ENCODE measurements around the gene ANKRD18B.
"Not testable (repeated sequence)": the region's sequence is repeated elsewhere in the genome, so short reads cannot be mapped to it uniquely, and the experiment has no call there.

Gene ANKRD18B

GRCh38 chr9:33535541-33535940, 11.5 kb downstream of the ANKRD18B start:
- DNase-seq, result no peak

GRCh38 chr9:33543463-33543862, 19.4 kb downstream of the ANKRD18B start:
- not testable (repeated sequence) for DNase-seq

DNA sequence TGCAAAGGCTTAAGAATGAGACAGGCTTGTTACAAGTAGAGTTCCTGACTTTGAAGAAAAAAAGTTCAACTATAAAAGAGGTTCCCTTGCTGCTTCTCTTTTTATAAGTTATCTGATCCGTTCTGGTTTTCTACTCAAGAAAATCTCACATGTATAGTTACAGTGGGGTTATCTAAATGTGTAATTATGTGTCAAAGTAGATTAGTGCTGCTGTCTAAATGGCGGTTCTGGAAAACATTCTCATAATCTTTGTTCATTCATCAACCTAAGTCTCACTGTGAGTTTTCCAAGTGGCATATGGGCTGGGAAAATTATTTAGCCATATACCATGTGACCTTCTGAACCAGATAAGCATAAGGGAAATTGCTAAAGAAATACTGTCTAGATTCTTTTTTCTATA, 21.7 kb downstream of the ANKRD18B start:
- not testable (repeated sequence) for DNase-seq

- DNase-seq, result not testable (repeated sequence)
Measured at GRCh38 chr9:33548816-33549215, 24.8 kb downstream of the ANKRD18B start.

DNA sequence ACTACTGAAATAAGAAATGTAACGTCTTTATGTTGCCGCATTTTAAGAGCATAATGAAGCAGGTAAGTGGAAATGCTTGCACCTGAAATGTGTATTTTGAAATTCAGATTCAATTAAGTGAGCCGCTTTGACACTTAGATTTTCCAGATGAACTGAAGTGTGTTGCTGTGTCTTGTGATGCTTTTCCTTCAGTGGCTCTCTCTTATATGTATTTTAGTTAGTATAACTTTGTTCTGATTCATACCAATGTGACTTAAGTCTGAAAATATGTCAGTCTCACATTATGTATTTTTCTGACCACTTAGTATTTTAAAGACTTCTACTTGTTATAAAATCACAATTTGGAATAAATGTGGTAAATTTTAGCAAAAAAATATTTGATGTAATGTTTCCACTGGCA, 25.4 kb downstream of the ANKRD18B start:
- DNase-seq, result not testable (repeated sequence)

DNA sequence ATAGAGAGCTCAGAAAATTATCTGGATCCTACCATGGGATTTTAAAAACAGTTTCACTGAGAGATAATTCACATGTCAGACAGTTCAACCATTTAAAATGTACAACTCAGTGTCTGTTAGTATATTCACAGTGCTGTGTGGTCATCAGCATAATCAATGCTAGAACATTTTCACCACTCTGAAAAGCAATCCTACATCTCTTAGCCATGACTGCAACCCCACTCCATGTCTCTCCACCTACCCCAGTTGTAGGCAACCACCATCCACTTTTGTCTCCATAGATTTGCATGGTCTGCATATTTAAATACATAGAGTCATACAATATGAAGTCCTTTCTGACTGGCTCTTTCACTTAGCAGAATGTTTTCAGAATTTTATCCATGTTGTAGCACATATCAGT, 27.1 kb downstream of the ANKRD18B start:
- not testable (repeated sequence) for DNase-seq

DNA sequence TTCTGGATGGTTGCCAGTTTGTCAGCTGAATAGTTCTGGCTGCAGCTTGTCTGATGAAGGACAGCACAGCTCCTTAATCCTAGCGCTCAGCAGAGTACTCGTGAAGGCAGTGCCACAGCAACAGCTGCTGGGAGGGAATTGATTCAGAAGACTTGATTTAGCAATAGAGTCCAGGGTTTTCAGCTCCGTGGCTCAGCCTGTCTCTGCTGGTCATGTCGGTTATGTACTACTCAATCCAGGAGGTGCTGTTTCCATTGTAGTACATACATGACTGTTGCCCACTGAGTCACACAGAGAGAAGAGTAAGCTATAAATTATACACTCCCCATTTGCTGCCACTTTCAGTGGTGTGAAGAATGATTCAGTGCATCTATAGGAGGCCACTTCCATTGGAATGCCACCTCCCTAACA, 28.3 kb downstream of the ANKRD18B start:
- not testable (repeated sequence) for DNase-seq

DNA sequence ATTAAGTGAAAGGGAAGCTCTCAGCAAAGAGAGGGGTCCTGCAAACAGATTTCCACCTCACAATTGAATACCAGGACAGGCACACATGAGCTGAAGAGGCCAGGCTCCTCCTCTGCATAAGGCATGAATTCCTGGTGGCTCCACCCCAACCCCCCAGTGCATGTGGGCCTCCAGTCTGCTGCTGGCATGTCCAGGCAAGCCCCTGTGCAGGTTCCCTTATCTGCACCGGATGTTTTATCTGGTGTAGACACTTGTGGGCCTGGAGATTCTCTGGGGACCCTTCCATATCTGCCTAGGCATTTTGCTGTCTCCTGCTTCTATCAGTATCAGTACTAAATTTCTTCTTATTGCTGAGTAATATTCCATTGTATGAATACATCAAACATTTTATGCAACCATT, 36.2 kb downstream of the ANKRD18B start:
- DNase-seq, result not testable (repeated sequence)

DNA sequence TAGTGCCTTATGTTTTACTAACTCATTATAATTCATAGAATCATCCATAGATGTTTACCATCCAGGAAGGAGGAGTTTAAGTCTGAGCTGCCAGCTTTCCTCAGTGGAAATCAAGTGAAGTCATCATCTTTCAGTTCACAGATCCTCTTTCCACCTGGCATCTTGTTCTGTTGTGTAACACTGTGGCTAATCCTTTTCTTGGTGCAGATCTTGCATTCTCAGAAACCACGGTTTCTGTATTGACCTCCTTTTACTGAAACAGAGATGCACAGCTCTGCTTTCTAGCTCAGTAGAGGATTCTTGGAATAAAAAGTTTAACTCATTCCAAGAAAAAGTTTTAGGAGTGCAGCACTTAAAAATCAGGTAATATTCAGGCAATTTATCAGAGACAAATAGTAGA, 38.1 kb downstream of the ANKRD18B start:
- DNase-seq, result not testable (repeated sequence)

DNA sequence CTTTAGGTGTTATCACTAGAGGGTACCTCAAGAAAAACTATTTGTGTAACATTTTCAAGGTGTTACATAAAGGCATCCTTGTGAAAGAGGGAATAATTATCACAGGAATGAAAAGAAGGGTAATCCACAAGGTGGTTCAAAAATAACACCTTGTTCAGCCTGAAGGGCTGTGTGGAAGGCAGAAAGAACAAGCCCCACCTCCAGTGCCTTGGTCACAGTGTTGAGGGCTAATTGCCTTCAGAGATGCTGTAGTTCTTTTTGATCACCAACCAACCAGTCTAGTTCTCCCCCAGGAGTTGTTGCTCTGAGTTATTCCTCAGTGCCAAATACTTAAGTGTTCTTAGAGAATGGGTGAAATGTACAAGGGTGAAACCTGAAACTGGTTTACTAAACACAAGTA, 43.7 kb downstream of the ANKRD18B start:
- DNase-seq, result not testable (repeated sequence)

GRCh38 chr9:33577786-33578185, 53.7 kb downstream of the ANKRD18B start:
- DNase-seq, result not testable (repeated sequence)

- not testable (repeated sequence) for DNase-seq
Measured at GRCh38 chr9:33579996-33580395, 55.9 kb downstream of the ANKRD18B start.

GRCh38 chr9:33582686-33583085, 58.6 kb downstream of the ANKRD18B start:
- not testable (repeated sequence) for DNase-seq

- not testable (repeated sequence) for DNase-seq
Measured at GRCh38 chr9:33586128-33586527, 62.1 kb downstream of the ANKRD18B start.

- DNase-seq, result not testable (repeated sequence)
Measured at GRCh38 chr9:33587799-33588198, 63.7 kb downstream of the ANKRD18B start.

GRCh38 chr9:33588876-33589275, 64.8 kb downstream of the ANKRD18B start:
- not testable (repeated sequence) for DNase-seq

DNA sequence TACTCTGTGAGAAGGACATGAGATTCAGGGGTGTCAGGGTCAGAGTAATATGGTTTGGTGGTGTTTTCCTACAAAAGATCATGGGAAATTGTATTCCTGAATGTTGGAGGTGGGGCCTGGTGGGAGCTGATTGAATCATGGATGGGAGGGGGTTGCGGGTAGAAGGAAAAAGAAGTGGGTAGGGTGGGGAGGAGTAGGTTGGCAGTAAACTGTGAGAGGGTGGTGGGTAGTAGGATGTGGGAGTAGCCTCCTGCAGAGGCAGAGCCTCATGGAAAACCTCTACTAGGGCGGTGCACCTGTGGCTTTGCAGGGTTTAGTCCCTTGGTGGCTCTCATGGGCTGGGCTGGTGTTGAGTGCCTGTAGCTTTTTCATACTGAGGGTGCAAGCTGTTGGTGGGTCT, 66.8 kb downstream of the ANKRD18B start:
- DNase-seq, result not testable (repeated sequence)

GRCh38 chr9:33596974-33597373, 72.9 kb downstream of the ANKRD18B start:
- not testable (repeated sequence) for DNase-seq

DNA sequence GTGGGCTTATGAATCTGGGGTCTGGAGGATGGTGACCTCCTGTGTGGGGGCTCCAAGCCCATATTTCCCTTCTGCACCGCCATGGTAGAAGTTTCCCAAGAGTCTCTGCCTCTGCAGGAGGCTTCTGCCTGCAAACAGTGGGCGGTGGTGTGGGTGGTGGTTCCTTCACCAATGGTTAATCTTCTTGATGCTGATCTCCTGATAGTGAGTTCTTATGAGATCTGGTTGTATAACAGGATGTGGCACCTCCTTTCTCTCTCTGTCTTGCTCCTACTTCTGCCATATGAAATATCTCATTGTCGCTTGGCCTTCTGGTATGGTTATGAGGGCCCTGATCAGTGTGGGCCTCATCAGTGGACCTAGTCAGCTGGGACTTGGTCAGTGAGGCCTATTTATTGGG, 73.3 kb downstream of the ANKRD18B start:
- DNase-seq, result not testable (repeated sequence)

DNA sequence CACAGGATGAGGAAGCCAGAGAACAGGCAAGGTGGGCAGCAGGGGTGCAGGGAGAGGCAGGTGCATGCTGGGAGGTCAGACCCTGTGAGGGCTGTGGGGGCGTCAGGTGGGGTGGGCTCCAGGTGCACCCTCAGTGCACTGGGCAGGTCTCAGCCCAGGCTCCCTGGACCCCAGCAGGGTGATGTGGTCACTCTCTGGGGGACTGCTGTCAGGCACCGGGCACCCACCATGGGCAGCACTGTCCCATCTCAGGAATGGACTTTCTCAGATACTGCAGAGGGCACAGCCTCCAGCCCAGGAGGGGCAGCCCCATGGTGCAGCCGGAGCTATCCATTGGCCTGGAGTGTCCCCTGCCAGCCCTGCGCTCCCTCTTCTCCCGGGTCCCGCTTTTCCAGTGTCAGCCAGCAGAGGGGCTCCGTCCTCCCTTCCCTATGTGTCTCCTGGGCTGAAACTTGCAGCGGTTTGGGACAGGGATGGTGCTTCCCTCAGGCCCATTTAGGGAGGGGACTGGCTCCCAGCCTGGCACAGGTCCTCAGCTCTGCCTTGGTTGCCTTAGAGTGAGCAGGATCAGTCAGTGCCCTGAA, 74.8 kb downstream of the ANKRD18B start:
- DNase-seq, result not testable (repeated sequence)

DNA sequence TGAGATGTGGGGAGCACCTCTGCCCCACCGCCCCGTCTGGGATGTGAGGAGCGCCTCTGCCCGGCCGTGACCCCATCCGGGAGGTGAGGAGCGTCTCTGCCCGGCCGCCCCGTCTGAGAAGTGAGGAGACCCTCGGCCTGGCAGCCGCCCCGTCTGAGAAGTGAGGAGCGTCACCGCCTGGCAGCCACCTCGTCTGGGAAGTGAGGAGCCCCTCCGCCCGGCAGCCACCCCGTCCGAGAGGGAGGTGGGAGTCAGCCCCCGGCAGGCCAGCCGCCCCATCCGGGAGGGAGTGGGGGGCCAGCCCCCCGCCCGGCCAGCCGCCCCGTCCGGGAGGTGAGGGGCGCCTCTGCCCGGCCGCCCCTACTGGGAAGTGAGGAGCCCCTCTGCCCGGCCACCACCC, 76.9 kb downstream of the ANKRD18B start:
- not testable (repeated sequence) for DNase-seq

DNA sequence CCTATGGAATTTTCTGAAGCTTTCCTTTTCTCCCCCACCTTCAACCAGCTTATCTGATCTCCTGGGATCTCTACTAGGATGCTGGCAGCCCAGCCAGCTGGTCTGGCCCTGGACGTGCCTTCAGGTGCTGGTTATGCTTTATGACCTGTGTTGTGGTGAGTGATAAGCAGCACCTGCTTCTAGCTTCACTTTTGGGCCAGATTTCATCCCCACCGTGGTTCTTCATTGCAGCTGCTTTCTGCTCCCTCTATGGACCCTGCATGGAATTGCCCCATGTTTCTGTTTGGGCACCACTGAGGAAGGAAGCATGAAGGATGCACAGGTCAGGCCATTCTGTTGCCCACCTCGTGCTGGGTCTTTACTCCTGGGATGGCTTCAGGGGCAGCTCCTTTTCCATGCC, 80.2 kb downstream of the ANKRD18B start:
- DNase-seq, result not testable (repeated sequence)

GRCh38 chr9:33604936-33605335, 80.9 kb downstream of the ANKRD18B start:
- DNase-seq, result not testable (repeated sequence)

- DNase-seq, result no peak
Measured at GRCh38 chr9:33611358-33611757, 87.3 kb downstream of the ANKRD18B start.

- DNase-seq, result not testable (repeated sequence)
Measured at GRCh38 chr9:33612410-33612809, 88.4 kb downstream of the ANKRD18B start.

Measured in KG1 (cell line).